AG08396 (cell line): ENCODE measurements around the gene VTI1A.

ENCODE experiments used
- DNase-seq: peaks from one replicate; pipeline ENCODE4 v3.0.0; 2012; ENCODE audit warnings: low spot score, mixed read lengths

The VTI1A gene

GRCh38 chr10:112546474-112546873, 99.5 kb downstream of the VTI1A start:
- DNase-seq: no peak

- no peak for DNase-seq
Observed at GRCh38 chr10:112548535-112549276, 101.7 kb downstream of the VTI1A start.

- DNase-seq: no peak
Observed at GRCh38 chr10:112552593-112553110, 105.6 kb downstream of the VTI1A start.

- DNase-seq: no peak
Observed at GRCh38 chr10:112553315-112553714, 106.3 kb downstream of the VTI1A start.

- DNase-seq: no peak
Observed at GRCh38 chr10:112554263-112554662, 107.2 kb downstream of the VTI1A start.

DNA sequence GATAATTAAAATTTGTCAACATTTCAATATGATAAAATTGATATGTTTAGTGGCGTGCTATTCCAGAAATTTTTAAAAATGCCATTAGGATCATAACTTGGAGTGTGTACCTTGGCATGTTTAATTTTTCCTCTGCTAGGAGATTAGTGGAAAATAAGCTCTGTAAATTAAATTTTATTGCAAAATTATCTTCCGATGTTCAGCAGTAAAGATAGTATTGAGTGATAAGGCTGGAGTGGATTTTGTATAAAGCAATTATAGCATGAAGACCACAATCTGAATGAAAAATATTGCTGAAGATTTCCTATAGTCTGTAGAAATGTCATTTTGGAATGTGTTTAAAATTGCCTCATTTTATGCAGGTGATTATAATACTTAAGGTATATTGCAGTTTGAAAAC, 110.2 kb downstream of the VTI1A start:
- DNase-seq: no peak

DNA sequence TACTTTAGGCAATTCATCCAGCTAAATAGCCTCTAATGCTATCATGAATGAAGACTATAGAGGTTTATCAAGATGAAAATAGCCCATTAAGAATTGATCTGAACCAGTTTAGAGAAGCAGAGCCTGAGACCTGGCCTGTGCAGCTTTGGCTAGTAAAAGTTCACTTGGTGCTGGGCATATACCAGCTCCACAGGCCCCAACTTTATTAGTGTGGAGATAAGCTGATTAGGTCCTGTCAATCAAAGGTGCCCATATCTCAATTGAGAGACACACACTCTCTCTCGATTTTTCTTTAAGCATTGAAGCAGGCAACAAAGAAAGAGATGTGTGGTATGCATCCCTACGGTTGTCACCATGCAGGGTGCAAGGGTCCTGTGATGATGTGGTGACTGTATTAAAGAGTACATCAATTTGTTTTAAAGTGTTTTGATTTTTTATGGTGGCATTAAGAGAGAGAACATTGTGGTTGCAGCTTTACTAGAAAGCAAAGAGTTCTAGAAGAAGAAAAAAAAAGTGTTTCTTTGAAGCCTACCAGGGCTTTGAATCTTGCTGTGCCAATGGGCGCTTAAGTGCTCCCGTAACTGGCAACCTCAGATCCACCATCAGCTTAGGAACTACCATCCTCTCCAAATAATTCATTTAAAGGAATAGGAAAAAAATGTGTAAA, 111.6 kb downstream of the VTI1A start:
- DNase-seq: no peak

- DNase-seq: no peak
Observed at GRCh38 chr10:112559349-112559748, 112.3 kb downstream of the VTI1A start.

DNA sequence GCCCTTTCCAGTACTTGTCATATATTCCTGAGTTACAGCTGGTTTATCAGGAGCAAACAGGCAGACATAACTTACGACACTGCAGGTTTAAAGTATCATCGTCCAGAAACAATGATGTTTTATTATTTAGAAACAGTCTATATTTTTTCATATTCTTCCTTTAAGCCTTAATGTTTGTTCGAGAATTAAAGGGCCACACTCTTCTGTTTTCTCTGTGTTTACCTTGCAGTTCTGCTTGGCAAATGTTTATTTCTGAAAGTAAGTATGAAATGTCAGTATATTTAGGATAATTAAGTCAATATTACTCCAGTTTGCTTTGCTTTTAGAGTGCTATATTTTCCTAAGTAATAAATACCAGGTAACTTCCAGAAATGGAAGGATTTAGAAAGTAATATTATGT, 115.1 kb downstream of the VTI1A start:
- no peak for DNase-seq

DNA sequence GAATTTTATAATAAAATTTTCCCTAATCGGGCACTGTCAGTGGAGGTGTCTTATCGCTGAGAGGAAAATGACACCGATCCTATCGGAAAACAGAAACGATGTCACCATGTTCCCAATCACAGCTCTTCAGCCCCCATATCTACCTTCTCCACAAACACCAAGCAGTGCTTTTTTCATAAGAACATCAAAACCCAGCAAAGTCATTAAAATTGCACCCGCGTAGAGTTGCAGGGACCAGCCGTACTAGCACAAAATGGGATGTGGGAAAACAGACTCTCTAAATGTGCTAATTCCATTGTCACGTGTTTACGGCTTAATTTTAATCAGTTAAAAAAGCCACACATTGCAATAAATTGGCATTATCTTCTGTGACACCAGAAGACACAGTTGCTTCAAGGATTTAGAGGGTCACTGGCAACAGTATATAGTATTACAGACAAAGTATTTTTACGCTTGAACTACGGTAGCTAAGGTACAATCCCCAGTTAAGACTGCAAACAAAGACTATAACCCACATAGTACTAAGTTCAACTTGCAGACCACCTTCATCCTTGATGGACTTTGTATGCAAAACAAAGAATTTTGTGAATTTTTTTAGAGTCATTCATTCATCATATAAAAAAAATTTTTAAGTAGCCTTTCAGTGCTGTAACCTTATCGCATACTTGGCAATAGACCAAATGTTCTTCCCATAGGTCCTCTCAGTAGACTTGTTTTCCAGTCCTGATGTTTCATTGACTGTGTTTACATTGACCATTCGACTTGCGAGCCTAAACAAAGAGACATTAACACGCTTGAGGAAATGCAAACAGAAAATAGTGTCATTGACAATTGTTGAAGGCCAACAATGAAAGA, 116.0 kb downstream of the VTI1A start:
- DNase-seq: no peak

- no peak for DNase-seq
Observed at GRCh38 chr10:112564337-112564736, 117.3 kb downstream of the VTI1A start.

DNA sequence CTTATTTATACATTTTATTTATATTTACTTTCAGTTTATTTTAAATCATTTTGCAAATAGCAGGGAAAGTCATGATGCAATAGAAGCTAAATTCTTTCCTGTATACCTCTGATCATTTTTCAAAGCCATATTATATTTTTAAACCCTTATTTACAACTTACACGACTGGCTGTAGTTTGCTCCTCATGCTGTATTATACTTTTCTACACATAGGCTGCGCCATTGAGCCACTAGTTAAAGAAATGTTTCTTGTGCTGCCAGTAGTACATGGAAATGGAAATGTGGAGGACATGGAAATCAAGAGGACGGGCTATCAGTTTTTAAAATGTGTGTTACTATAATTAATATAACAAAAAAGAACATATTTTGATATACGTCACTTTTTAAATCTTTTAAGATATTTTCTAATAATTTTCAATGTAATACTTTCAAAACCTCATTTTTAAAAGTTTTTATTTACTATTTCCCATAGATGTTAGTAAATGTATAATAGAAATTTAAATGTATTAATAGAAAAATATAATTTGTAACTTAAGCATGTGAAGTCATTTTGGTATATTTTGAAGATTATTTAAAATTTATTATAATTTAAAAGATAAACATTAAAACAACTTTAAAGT, 118.5 kb downstream of the VTI1A start:
- DNase-seq: peak; percentile 48

DNA sequence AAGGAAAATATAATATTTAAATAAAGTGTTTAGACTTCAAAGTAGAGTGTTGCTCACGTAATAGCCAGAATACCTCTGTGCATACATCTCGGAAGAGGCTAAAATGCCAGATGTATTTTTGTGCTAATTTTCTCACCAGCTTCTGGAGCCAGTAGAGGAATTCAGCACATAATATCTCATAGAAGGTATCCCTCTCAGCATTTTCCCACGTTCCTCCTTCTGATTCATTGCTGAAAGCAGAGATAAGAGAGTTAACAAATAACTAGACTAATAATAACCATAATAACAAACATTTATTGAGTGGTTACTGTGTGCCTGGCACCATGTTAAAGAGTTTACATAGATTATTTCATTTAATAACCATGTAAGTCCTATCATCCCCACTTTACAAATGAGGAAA, 123.6 kb downstream of the VTI1A start:
- no peak for DNase-seq

- DNase-seq: no peak
Observed at GRCh38 chr10:112579578-112579977, 132.6 kb downstream of the VTI1A start.

DNA sequence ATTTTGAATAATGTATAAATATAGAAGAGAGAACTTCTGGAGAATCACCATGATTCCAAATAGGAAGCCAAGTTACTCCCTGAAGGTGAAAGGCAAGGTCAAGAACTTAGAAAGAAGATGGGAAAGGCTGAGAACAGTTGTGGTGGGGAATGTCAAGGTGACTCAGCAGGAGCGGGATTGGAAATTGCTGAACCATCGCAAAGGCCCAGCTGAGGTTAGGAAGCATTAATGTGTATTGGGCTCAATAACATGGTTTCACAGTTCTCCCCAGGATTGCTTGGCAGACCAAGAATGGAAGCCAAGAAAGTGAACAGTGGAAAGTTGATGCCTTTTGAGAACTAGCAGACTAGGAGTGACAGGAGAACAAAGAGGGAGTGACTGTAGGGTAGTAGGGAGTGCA, 133.3 kb downstream of the VTI1A start:
- no peak for DNase-seq

DNA sequence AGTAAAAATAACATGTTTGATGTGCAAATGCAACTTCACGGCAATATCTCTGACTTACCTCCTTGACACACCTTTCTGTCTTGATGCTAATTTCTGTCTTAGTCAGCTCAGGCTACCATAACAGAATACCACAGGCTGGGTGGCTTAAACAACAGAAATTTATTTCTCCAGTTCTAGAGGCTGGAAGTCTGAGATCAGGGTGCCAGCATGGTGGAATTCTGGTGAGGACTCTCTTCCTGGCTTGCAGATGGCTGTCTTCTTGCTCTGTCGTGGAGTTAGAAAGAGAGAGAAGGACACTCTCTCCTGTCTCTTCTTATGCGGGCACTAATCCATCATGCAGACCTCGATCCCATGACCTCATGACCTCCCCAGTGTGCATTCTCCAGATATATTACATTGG, 134.9 kb downstream of the VTI1A start:
- no peak for DNase-seq

- DNase-seq: no peak
Observed at GRCh38 chr10:112583236-112583939, 136.4 kb downstream of the VTI1A start.

- DNase-seq: peak; percentile 12
Observed at GRCh38 chr10:112584276-112584675, 137.3 kb downstream of the VTI1A start.

GRCh38 chr10:112585126-112585525, 138.1 kb downstream of the VTI1A start:
- DNase-seq: peak; percentile 55

DNA sequence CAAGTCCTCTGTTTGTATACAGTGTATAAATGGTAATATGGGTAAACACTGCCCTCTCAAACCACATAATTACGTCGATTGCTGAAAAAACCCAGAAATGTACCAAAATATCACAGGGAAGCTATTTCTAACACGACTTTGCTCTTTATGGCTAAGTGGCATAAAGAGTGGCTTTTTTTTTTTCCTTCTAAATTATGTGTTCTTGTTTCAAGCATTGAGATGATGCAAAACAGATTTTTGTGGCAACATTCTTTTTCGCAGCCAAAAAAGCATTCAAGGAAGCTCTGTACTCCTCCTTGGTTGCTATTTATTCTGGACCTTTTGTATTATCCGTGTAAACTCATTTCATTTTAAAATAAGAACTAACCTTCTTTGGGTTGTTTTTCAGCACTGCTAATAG, 138.9 kb downstream of the VTI1A start:
- no peak for DNase-seq

DNA sequence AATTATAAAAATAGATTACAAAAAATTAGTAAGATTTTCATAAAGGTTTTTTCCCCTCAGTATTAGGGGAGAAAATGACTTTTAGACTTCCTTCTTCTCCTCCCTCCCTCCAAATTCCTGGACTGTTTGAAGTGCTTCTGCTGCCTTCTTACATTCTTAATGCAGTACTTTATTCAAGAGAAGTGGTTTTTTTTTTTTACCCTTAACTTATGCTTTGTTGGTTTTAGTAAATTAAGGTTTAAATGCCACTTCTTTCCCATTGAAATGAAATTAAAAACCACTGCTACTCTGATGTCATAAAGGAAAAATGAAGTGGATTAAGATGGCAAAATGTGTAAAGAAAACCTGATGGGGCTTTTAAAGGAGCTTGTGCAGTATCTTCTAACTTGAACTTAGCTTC, 140.7 kb downstream of the VTI1A start:
- no peak for DNase-seq
